G401.6 (cell line): ENCODE measurements around the gene RNF182.
"Not testable (repeated sequence)": the region's sequence is repeated elsewhere in the genome, so short reads cannot be mapped to it uniquely, and the experiment has no call there.

Experiments
- FAIRE-seq: peaks from 2 replicates; lab custom pipeline; 2012; peaks lifted over from hg19 to GRCh38; lab: Jason Lieb, UNC

RNF182 gene

DNA sequence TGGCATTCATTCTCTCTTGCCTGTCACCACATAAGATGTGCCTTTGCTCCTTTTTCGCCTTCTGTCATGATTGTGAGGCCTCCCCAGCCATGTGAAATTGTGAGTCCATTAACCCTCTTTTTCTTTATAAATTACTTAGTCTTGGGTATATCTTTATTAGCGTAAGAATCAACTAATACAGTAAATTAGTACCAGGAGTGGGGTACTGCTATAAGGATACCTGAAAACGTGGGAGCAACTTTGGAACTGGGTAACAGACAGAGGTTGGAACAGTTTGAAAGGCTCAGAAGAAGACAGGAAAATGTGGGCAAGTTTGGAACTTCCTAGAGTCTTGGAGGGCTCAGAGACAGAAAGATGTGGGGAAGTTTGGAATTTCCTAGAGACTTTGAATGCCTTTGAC, 46.6 kb downstream of the RNF182 start:
- no peak for FAIRE-seq

DNA sequence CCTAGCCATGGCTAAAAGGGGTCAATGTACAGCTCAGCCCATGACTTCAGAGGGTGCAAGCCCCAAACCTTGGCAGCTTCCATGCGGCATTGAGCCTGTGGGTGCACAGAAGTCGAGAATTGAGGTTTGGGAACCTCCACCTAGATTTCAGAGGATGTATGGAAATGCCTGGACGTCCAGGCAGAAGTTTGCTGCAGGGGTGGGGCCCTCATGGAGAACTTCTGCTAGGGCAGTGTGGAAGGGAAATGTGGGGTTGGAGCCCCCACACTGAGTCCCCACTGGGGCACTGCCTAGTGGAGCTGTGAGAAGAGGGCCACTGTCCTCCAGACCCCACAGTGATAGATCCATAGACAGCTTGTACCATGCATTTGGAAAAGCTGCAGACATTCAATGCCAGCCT, 47.9 kb downstream of the RNF182 start:
- FAIRE-seq, result not testable (repeated sequence)

DNA sequence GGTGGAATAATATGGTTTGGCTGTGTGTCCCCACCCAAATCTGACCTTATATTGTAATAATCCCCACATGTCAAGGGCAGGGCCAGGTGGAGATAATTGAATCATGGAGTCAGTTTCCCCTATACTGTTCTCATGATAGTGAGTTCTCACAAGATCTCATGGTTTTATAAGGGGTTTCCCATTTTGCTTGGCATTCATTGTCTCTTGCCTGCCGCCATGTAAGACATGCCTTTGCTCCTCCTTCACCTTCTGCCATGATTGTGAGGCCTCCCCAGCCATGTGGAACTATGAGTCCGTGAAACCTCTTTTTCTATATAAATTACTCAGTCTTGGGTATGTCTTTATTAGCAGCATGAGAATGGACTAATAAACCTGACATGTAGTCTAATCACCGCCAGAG, 48.7 kb downstream of the RNF182 start:
- not testable (repeated sequence) for FAIRE-seq

DNA sequence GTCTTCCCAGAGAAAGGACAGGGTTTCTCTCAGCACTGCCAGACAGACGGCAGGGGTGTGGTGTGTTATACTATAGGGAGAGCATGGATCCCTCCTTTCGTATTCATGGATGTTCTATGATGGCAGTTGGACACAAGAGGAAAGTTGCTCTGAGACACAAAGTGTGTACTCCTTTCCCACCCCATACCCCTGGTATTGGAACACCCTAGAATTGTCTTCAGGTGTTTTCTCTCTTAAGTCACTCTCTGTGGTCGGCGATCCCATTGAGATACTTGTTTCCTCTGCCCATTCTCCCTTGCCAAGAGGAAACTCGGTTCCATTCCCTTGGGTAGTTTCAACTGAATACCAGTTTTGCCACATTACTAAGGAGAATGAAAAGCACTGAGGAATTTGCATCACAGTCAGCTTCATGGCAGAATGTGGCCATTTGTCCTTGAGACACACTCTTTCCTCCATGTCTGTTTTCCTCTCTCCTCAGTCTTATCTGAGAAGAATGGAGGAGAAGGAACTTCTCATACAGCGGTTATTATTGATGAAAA, 53.4 kb downstream of the RNF182 start:
- no peak for FAIRE-seq

DNA sequence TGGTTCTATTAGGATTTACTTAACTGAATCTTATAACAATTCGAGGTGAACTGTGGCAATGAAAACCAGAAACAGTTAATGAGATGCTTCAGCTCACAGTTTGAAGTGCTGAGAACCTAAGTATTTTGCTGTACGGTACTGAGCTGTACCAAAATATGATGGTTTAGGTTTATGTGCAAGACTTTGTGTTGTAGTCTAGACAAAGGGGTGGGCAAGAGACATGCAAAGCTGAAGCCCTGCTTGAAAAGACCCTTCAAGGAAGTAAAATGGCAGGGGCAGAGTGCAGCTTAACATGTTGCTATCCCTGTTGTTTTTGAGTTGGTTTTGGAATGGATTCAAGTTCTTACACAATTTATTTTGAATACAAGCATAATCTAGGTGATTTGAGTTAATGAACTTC, 54.0 kb downstream of the RNF182 start:
- no peak for FAIRE-seq

DNA sequence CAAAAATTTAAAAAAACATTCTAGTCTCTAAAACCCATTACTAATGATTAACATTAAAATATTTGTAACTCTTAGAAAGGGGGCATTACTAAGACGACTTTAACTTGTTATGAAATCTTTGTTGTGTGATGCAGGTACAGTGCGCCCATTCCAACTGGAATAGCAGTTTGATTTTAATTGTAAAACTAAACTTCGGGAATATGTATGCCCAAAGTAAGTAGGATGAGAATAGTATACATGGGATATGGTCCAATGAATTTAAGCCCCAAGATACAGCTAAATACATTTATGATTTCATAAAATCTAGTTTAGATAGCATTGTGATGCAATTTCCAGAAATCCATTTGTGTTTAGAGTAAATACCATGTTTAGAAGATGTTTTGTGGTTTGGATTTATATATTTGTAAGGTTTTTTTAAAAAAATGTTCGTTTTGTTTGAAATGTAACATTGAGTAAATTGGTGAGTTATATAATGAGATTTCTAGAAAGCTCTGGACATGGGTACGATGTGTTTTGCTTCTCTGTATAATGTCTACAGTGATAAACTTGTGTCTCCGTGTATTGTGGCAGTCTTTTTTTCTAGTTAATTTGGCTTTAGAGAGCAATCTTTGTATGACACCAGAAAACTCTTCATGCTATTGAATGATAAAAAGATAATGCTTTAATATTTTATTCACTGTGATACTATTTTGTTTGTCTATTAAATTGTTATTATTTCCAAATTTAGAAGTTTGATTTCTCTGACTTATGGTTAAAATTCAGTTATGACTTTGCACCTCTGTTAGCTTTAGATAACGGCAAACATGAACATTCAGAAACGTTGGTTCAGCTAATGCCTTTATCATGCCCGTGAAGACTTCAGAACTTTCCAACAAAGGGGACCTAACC, 54.8 kb downstream of the RNF182 start:
- peak; percentile 50 for FAIRE-seq

DNA sequence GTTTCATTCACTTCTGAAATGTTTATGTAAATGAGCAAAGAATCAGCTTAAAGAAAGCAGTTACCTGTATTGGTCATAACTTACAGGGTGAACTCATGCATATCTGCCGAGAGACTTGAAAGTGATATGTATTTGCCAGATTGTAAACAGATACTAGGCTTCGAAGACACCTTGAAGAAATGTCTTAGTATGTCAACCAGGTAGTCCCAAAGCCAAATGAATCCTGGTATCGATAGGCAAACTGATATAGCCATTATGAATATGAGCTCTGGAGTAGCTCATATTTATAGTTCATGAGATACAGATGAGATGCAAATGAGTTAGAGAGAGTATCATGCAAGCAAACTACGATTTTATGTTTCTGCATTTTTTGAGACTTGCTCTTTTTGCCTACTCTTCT, 55.8 kb downstream of the RNF182 start:
- no peak for FAIRE-seq

DNA sequence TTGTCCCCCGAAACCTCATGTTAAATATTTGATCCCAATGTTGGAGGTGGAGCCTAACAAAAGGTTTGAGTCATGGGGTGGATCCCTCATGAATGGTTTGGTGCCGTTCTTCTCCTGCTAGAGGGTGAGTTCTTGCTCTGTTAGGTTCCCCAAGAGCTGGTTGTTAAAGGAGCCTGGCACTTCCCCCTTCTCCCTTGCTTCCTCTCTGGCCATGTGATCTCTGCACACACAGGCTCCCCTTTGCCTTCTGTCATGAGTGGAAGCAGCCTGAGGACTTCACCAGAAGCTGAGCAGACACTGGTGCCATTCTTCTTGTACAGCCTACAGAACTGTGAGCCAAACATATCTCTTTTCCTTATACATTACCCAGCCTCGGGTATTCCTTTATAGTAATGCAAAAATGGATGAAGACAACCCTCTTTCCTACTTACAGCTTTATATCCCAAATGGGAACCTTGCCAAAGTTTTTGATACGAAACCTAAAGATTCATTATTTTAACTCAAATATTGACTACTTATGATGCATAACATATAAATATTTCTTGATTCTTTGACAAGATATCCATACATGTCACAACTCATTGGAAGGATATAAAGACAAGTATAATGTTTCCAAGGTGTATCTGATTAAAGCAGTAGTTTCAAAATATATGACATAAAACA, 61.0 kb downstream of the RNF182 start:
- FAIRE-seq, result peak; percentile 30

GRCh38 chr6:13986700-13987399, 62.1 kb downstream of the RNF182 start:
- no peak for FAIRE-seq

DNA sequence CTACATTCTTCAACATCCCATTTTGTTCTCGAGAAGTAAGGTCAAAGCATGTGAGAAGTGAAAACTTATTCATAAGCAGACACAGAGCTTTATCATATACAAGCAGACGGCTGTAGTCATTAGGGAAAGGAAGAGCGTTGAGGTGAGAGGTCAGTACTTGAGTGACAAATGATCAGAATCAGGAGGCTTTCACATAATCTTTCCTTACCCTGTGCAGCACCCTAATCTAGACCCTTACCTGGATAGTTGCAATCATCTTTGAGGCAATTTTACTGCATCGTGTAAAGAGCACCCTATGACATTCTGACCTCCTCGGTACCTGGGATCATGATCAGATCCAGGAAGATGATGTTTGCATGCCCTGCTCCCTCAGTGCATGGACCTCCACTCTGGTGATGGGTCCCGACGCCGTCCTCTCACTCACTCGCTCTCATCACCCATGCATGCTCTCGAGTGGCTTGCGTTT, 62.7 kb downstream of the RNF182 start:
- FAIRE-seq, result no peak

DNA sequence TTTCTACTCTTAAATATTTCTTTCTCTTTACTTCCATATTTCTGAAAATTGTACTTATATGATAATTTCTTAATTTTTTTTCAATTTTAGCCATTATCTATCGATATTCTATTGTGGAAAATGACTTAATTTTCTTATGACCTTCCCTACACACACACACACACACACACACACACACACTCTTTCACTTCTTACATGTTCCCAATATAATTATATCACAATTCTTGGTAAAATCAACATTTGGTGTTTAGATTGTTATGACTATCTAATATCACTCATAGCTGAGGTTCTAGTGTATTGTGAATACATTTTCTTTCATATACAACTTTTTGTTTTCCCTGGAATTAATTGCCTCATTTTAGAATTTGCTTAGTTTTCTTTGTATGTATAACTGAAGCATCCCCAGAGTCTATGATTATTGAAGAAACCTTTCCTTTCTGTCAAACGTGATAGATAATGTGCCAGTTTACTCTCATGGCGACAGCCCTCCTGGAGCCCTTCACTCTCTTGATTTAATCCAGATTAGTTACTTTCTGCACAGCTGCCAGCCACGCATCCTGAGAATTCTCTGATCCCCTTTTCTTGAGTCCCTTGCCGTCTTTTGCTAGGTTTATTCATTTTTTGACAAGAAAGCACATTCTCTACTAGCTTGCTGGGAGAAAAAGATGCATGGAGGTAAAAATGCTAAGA, 63.4 kb downstream of the RNF182 start:
- FAIRE-seq, result no peak

GRCh38 chr6:13988908-13989307, 64.2 kb downstream of the RNF182 start:
- no peak for FAIRE-seq

GRCh38 chr6:13989496-13990144, 64.9 kb downstream of the RNF182 start:
- no peak for FAIRE-seq

DNA sequence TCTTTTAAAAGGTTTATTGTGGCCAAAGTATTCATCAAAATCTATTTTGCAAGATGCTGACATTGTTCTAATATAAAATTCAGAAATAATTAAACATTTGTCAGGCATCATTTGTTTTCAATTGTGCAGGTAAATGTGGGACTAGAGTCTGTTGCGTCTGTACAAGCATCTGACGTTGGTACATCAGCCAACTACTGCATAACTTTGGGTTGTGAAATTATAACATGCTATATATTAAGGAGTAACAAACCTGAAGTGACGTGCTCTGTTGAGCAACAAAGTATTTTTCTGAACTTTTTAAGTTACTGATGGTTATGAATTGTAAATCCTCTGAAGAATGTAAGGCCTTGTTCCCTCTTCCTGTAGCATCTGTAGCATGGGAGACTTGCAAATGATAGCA, 66.0 kb downstream of the RNF182 start:
- no peak for FAIRE-seq

- FAIRE-seq, result no peak
Measured at GRCh38 chr6:13991393-13991792, 66.6 kb downstream of the RNF182 start.

GRCh38 chr6:13992417-13993055, 67.8 kb downstream of the RNF182 start:
- FAIRE-seq, result no peak

DNA sequence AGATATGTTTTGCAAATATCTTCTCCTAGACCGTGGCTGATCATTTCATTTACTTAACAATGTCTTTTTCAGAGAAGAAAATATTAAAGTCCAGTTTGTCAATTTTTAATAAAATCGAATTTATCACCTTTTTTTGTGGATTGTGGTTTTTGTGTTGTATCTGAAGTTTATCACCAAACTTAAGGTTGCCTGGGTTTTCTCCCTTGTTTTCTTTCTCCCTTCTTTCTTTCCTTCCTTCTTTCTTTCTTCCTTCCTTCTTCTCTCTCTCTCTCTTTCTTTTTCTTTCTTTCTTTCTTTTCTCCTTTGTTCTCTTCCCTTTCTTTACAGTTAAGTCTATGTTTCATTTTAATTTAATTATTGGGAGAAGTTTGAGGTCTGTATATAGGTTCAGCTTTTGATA, 68.7 kb downstream of the RNF182 start:
- FAIRE-seq, result no peak

- FAIRE-seq, result no peak
Measured at GRCh38 chr6:13998356-13998755, 73.6 kb downstream of the RNF182 start.

DNA sequence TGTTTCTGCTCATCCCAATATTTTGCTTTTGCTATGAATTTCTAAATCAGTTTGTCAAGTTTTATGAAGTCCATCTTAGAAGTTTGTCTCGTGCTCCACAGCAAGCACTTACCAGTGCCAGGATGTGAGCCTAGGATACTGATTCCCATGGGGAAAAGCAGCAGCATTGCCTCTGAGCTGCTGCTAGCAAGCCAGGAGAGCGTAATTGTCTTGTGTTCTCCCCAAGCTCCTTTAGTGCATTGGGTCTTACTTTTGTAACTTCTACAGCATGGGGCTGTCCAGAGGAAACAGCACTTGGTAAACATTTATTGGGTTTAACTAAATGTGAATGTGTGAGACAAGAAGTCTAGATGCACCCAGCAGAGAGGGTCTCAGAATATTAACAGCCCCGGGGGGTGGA, 76.1 kb downstream of the RNF182 start:
- FAIRE-seq, result no peak

GRCh38 chr6:14001329-14002012, 76.7 kb downstream of the RNF182 start:
- no peak for FAIRE-seq
